Upper lobe of left lung (tissue), 4 donors: ENCODE results near the gene SRSF11.

ENCODE experiments used
- CTCF ChIP-seq, 6 experiments: fragments of 450-650 bp in 4 of 6; fragments of 200-600 bp in 2 of 6; sonication (generic) in 2 of 6; IDR thresholded peaks; one replicate each; pipeline ENCODE4 v1.5.1; 2016 to 2019; ENCODE audit warnings: antibody characterized with exemption in 6 of 6
- POLR2AphosphoS5 ChIP-seq, 2 donors: sonication (generic); formaldehyde crosslinking; IDR thresholded peaks; one replicate each; pipeline ENCODE4 v1.5.1; 2017; ENCODE audit warnings: antibody characterized with exemption in 2 of 2

GRCh38 chr1:70228670-70229069, 7.5 kb downstream of the SRSF11 start:
- no peak for TF ChIP-seq CTCF (IDR thresholded peaks at IDR 0.05)
- TF ChIP-seq POLR2AphosphoS5 (IDR thresholded peaks at IDR 0.05), result no peak
